ENCODE measurements around the gene TRABD.

Gene TRABD

DNA sequence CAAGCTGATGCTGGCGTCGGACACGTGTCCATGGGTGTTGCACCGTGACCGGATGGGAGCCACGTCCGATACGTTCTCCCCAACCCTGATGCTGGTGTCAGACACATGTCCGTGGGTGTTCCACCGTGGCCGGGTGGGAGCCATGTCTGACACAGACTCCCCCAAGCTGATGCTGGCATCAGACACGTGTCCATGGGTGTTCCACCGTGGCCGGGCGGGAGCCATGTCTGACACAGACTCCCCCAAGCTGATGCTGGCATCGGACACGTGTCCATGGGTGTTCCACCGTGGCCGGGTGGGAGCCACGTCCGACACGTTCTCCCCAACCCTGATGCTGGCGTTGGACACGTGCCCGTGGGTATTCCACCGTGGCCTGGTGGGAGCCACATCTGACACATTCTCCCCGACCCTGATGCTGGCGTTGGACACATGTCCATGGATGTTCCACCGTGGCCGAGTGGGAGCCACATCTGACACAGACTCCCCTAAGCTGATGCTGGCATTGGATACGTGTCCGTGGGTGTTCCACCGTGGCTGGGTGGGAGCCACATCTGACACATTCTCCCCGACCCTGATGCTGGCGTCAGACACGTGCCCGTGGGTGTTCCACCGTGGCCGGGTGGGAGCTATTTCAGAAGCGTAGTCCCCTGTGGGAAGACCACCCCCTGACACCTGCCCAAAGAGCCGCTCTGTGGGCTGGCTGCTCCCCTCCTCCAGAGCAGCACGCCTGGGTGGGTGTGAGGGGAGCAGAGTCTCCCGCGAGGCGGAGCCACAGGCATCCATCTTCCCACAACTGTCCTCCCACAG lies 35.1 kb downstream of the TRABD start:
- peak; percentile 36 for DNase-seq

DNA sequence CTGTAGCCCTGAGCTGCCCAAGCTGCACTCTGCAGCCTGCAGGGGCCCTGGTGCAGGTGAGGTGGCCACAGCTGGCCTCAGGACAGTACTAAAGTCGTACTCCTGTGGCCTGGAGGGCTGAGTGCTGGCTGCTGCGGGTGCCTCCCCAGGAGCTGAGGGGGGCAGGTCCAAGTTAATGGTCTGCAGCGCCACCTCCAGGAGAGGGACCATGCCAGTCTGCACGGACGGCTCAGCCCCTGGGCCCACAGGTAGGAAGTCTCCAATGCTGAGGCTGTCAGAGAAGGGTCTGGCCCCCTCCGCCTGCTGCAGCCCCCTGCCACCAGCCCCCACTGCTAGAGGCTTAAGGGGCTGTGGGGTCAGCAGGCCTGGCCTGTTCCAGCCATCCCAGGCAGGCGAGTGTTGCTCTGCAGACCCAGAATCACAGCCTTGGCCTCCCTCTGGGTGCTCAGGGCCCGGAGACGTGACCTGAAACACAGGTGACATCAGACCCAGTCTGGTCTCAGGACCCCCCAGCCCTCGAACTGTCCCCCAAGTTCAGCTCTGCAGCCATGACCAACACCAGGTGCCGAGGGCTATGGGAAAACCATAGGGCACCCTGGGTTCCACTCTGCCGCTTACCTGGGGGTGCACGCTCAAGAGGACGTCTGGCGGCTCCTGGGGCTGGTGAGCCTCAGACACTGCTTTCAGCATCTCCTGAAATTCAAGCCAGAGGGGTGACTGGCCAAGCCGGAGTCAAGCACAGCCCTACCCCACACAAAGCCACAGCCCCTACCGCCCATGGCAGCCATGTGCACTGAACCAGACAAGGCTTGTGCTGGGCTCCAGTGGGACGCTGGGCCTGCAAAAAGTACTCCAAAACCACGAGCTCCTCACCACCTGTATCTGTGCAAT lies 35.9 kb downstream of the TRABD start:
- peak; percentile 21 for DNase-seq

DNA sequence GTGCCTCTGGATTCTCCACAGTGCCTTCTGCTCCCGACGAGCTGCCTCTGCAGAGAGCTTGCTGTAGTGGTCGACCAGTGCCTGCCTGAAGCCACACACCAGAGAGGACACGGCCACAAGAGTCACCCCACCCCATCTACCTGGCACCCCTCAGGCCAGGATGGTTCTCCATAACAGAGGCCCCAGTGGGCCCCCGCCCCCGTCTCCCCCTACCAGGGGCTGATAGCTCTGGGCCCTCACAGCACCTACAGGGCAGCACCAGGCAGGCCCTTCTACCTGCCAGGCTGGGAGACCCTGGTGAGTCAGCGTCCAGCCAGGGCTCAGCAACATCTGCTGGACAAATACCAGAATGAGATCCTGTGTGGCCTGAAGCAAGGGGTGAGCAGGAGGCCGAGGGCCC lies 36.8 kb downstream of the TRABD start:
- peak; percentile 10 for DNase-seq

DNA sequence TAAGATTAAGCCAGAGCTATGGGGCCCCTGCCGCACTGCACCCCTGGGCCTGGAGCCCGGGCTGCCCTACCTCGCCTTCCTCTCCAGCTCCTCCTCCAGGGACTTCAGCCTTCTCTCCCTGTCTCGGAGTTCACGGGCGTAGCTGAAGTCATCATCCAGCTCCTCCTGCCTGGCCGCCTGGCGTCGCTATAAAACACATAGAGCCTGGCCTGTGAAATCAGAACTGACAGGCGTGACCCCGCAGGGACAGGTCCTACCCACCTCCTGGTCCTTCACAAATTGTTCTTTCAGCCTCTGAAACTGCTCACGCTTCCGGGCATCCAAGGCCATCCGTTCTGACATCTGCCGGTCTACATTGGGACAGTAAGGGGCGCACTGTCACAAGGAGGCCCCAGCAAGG lies 38.4 kb downstream of the TRABD start:
- DNase-seq = no peak

DNA sequence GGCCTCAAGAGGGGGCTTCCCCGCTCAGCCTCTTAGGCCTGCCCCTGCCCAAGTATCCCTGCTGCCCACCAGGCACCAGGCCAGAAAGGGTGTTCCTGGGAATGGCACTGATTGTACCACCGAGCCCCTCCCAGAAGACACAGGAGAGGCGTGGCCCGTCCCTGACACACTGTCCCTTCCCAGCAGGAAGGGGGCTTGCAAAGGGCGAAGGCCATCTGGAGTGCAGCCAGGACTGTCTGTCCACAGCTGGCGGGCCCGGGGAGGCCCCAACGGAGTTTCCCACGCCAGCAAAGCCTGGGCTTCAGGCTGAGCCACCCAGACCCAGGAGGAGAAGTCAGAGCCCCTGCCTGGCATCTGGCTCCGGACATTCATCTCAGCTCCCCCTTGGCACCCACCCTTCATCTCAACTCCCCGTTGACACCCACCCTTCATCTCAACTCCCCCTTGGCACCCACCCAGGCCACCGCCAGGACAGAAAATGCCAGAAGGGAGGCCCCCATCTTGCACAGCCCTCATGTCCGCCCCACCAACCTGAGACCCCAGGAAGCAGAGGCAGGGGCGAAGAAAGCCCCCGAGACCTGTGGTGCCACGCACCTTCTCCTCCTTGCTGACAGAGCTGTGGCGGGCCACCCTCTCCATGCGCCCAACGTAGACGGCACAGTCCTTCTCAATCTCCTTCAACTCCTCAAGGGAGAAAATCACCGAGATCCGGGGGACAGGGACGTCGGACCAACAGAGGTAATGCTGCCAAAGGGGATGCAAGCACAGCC lies 39.7 kb downstream of the TRABD start:
- DNase-seq = peak; percentile 26

DNA sequence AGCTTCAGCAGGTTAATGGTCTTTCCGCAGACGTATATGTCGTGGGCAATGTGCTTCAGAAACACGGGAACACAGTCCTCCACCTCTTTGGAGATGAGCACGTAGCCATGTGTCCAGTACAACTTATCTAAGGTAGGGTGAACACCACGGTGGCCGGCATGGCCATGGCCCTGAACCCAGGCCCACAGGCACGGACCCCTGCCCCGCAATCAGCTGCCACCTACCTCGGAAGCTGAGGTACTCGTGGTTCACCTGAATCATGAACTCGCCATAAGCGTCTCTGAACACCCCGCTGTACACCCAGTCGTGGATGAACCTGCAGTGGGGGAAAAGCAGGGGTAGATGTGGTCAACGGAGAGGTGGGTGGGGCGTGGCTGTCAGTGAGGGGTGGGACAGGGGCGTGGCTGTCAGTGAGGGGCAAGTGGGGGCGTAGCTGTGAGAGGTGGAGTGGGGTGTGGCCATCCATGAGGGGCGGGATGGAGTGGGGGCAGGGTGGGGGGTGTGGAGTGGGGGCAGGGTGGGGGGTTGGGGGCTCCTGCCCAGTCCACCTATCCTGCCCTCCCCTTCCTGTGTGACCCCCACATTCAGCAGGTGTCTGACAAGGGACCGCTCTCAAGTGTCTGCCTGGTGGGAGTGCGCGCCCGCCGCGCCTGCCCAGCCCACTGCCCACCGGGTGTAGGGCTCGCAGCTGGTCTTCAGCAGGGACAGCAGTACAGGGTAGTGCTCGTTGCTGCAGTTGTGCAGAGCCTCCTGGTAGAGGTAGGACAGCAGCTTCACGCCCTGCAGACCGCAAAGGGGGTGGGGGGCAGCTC lies 40.6 kb downstream of the TRABD start:
- peak; percentile 22 for DNase-seq

DNA sequence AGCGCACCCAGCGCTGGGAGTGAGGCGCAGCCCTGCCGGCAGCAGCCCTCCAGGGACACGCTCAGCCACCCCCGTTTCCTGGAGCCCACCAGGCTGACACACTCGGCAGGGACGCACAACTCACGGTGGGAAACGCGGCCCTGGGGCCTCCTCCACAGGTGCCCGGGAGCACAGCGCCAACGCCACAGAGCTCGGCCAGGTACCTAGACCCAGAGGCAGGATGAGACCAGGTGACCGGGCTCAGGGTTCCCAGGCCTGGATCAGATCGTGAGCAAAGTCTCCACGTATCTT lies 41.1 kb downstream of the TRABD start:
- no peak for DNase-seq

DNA sequence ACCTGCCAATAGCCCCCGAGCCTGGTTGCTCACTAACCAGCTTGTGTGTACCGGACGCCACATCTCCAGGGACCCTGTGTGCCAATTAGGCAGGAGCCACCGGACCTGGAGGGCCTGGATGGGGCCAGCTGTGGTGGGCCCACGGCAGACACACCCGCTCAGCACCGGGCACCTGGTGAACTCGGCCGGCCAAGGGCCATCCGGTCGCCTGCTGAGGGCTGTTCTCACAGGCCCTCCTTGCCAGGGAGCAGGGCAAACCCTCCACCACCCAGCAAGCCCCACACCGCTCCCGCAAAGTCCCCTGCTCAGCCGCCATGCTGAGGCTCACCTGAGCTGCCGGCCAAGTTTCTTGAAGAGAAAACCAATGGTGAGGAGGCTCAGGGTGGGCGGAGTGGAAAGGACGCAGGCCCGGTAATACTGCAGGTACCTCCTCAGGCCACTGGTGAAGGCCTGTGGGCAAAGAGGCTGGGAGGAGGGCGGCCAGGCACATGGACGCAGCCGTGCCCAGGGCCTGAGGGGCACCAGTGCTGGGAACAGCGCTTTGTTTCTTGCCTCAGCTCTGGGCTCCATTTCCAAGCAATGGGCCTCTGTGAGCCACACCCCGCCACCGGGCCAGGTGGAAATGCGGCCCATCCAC lies 42.0 kb downstream of the TRABD start:
- peak; percentile 35 for DNase-seq

DNA sequence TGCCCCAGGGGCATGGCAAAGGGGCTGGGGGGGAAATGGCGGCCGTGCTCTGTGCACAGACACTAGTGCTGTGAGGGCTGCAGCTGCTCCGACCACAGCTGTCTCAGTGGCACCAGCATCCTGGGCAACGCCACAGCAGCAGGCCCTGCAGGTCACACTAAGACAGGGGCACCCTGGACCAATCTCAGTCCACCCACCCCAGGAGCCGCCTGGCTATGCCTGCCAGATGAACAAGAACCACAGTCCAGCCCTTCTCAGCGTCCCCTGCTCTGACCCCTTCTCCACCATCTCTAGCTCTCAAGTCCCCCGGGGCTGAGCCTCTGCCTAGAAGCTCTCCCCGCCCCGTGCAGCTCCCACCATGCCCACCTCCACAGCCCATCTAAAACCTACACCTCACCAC lies 42.7 kb downstream of the TRABD start:
- peak; percentile 28 for DNase-seq

DNA sequence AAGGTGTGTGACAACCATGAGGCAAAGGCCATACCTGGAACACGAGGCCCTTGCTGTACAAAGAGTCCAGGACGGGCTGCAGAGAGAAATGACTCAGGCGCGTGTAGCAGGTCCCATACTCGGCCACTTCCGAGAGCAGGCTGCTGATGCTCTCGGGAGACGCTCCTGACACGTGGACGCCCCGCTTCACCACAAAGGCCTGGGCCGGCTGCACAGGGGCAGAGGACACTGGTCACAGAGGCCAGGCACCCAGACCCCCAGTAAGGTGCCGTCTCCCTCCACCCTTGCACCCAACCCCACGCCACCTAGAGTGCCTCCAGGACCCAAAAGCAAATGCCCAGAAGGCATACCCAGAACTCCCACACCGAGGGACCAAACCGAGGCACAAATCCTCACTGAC lies 43.7 kb downstream of the TRABD start:
- DNase-seq = peak; percentile 16

DNA sequence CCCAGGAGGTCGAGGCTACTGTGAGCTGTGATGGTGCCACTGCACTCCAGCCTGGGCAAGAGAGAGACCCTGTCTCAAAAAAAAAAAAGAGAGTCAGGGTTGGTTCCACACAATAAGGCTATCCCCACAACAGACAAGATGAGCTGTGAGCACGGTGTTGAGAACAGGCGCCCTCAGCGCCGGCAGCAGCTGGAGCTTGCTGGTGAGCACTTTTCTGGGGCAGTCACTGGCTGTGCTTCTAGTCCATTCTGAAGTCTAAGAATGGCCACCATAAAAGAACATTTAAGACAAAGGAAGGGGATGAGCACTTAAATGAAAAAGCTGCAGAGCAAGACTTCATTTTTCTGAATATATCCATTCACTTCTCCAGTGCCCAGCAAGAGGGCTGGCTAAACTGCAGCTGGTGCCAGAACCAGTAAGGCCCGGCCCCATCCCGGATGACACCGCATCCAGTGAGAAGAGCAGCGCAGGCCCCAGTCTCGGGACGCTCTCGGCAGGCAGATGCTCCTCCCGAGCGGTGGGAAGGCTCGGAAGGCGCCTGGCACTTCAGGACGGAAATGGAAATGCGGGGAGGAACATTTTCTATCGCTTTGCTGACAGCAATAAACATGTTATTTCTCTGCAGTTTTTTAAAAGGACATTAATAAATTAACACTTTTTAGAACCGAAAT lies 46.9 kb downstream of the TRABD start:
- DNase-seq = no peak

DNA sequence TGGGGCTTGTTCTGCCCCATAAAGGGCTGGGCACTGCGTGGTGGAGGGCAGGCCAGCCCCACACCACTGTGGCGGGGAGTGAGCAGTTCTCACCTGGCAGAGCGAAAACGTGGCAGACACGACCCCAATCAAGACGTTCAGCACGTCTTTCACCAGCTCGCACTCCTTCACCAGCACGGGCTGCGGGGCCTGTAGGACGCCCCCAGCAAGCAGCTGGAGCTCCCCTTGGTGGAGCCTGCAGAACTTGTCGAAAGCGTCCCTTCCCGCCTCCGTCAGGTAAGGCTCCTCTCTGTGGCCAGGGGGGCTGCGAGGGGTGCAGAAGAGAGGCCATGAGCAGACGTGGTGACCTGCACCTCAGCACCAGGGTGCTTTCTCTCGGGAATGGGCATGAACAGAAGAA lies 47.5 kb downstream of the TRABD start:
- peak; percentile 20 for DNase-seq

DNA sequence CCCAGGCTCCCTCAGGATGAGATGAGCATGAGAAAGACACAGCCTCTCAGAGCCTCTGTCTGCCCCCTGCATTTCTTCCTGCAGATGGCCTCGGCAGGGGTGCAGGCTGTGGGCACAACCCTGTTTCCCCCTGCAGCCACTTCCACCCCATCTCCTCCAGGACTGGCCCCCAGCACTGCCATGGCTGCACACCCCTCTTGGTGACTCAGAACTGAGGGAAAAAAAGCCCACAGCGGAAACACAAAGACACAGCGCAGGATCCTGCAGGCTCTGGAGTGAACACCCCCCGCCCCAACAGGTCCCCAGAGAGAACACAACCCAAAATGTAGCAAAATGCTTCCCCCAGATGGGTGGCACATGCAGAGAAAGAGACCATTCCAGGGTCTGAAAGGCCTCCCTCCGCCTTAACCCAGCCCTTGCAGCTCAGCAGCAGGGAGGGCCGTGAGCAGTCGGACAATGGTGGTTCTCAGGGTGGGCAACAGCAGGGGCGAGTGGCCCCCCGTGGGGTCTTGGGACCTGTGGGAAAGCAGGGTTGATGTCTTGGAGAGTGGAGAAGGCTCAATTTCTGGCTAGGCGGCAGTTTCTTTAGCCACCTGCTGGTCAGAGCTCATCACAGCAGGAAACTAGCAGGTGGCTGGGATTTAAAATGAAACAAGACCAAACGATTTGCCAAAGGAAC lies 51.2 kb downstream of the TRABD start:
- peak; percentile 29 for DNase-seq

DNA sequence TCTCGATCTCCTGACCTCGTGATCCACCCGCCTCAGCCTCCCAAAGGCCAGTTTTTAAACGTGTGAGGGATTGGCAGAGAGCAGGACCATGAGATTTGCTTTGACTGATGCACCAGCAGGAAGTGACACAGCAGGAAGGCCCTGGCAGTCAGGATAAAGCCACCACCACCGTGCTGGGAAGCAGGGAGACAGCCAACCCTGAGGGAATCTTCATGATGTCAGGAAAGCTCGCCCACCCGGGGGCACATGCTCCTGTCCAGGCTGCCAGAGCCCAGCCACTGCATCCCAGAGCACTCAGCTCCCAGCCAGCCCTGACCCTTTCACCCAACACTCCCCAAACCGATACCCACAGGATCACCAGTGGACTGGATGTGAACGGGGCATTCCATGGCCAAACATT lies 53.0 kb downstream of the TRABD start:
- DNase-seq = no peak

DNA sequence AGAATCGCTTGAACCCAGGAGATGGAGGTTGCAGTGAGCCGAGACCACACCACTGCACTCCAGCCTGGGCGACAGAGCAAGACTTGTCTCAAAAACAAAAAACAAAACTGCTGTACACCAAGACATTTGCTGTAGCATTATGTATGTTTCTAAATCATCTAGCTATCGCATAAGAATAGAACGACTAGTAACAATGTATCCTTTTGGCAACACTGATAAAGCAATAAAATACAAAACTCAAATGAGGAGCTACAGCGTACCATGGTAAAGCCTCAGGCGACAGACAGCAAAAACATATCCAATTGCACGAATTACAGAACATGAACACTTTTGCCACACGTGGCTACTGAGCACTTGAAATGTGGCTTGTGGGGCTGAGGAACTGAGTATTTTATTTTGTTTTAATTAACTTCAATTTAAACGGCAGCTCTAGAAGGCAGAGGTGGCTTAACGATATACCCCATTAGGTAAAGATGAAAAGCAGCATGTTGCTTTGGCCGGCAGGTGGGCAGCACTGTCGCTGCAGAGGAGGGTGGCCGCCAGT lies 56.8 kb downstream of the TRABD start:
- DNase-seq = no peak

DNA sequence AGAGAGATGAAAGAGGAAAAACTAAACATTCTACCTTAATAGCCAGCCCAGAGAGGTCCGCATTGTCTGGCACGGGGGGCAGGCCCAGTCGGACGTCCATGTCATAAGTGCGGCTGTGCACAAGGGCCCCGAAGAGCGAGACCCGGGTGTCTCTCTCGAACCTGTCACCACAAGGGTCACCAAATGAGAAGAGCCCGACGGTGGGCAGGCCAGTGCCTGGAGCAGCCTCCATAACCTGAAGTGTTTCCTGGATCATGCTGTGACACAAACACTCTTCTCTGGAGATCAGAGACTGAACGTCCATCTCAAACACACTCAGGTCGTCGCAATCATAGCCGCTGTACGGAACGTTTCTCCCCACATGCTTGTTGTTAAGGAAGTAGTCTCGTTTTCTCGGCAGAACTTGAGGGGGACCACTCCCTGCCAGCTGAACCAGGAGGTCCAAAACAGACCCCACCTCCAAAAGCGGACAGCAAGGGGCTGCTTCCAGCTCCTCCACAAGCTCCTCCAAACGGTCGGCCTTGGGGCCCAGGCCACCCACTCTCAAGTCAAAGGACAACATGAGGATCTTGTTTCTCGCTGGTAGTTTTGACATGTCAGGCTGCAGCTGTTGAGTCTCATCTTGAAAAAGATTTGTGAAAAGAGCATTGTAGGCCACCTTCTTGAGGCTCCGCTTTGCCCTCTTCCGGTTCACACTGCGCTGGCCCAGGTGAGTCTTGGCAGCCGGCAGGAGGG lies 58.1 kb downstream of the TRABD start:
- DNase-seq = no peak

DNA sequence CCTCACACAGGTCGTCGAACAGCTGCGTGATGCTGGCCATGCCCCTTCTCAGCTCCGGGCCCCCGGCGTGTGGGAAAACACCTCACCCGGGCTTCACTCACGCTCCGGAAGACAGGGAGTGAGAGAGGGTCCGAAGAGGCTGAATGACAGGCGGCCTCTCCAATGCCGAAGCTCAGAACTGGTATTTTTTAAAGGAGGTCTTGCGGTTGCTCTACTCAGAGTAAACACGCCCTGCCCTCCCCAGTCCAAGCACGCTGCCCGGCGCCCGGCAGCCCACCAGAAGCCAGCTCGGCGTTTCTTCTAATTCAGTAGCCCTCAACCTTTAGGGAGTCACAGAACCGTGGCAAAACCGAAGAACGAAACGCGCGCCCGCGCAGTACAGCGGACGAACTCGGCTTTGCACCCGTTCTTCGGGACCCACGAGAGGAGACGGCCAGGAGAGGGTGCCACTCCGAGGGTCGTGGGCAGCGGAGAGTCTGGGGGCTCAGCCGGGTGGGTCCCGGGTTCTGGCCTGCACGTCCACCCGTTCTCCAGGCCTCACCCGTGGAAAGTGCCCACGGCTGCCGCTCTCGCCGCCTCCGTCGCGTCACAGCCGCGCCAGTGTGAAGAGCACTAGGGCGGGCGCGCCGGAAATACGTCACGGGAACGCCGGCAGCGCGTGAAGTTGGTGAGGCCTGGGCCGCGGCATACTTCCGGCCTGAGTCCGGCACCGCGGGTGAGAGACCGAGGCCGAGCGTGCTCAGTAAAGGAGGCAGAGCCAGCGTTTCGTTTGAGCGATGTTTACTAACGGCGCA lies 58.9 kb downstream of the TRABD start, which contains the start of gene TUBGCP6:
TUBGCP6 (minus strand) TSS at position 604 of the 794 bp plus-strand sequence; CDS start at position 40, 564 bp downstream.
- DNase-seq = peak; percentile 93

DNA sequence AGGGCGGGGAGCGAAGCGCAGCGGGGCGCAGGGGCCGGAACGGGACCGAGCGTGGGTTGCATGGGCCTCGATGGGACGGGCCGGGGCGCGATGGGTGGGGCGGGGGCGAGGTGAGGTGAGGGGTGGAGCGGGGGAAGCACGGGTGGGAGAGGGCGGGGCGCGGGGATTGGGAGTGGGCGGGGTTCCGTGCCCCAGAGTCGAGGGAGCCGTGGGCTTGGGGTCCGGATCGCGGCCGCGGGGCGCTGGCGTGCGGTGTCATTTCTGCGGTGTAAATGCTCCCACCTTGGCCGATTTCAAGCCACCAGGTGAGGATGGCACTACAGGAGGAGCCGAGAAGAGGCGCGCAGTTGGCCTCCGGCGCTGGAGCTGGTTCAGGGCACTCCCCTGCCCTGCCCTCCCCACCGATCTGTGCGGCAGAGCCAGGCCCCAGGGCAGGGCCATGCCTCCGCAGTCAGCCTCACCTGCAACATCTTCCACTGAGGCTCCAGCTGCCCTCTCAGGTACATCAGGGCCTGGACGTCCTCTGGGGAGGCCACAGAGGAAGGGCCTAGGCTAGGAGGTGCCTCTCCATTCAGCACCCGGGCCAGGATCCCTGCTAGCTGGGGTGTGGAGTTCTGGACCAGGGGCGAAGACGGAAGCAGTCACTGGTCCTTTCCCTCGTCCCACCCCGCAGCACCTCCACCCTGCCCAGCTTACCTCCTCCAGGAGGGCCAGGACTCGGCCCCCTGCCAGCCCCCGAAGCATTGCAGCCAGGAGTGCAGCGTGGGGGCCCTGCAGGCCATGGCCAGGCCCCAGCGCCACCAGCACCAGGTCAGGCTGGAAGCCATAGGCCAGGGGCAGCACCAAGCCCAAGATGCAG lies 59.7 kb downstream of the TRABD start:
- DNase-seq = no peak
